Epithelial cell of prostate (primary cell): Measurements from ENCODE around the gene CPS1.

Source experiments
- DNase-seq: peaks from one replicate; pipeline ENCODE4 v3.0.0-alpha.2; 2011; ENCODE audit warnings: low read depth, low spot score
- H3K27ac ChIP-seq: fragments of 450-650 bp; 2 replicates; pipeline ENCODE4 v1.5.1; 2017; ENCODE audit warnings: mild to moderate bottlenecking

Gene CPS1

DNA sequence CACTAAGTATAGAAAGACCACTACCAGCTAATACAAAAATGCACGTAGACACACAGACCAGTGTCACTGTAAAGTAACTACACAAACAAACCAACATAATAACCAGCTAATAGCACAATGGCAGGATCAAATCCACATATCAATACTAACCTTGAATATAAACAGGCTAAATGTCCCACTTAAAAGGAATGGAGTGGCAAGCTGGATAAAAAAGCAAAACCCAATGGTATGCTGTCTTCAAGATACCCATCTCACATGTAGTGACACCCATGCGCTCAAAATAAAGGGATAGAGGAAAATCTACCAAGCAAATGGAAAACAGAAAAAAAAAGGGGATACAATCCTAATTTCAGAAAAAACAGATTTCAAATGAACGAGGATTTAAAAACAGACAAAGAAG lies 41.8 kb downstream of the CPS1 start:
- H3K27ac ChIP-seq: no peak overlapping the region
- DNase-seq: no peak

DNA sequence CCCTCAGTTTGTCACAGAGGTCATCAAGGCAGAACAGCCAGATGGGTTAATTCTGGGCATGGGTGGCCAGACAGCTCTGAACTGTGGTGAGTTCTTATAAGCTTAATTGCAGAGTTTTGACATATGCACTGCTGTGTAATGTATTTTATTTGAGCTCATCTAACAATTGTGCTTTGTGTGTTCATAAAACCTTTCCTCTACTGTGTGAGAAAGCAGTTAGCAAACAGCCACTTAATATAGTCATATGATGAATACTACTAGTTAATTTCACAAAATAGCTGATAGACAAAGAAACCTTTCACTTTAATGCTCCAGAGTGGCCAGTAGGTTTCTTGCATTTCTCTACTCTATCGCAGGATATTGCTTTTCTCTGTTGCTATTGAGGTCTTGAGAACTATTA lies 43.1 kb downstream of the CPS1 start:
- no peak for DNase-seq
- no peak overlapping the region for H3K27ac ChIP-seq

DNA sequence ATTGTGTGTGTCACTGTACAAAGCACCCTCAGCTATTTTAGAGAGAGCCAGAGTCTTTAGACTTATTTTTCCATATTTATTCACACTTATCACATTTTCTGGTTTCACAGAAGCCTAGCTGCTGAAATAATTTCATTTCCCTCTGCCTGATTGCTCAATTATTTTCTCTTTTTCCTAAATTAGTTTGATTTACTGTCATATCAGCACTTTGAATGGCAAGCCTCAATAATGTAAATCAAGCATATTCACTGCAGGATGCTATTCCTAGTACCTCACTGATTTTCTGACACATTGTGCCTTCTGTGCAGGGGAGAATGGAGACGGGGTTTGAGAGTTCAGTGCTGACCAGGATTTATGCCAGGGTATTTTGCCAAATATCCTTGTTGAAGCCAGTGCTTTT lies 48.3 kb downstream of the CPS1 start:
- no peak for DNase-seq
- no peak overlapping the region for H3K27ac ChIP-seq

DNA sequence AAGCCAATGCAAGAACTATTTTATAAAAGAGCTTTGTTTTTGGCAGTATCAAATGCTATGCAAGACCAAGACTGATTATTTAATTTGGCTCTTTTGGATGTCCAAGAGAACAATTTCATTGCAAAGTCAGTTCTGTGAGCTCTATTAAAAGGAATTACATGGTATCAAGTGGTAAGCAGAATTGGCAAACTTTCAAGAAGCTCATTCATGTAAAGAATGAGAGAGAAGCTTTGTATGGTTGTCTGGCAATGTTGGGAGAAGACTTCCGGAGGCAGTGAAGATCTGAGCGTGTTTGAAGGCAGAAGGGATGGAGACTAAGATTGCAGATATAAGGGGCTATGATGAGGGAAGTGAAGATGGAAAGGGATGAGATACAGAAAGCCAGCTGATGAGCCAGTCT lies 49.6 kb downstream of the CPS1 start:
- H3K27ac ChIP-seq: no peak overlapping the region
- no peak for DNase-seq

DNA sequence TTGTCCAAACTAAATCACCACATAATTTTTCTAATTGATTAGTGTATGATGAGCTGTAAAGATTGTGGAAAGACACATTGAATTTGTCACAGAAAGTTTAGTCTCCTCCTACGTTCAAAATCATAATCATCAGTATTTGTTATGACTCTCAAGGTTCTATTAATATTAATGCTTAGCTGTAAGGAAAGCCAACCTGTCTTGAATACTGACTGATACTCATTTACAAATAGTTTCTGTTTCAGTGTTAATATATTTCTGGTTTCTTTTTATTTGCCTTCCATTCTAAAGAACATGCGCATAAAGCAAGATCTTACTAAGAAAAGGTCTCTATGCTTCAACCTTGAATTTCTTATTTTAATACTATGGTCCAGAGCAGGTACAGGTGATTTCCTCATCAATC lies 55.1 kb downstream of the CPS1 start:
- DNase-seq: no peak

DNA sequence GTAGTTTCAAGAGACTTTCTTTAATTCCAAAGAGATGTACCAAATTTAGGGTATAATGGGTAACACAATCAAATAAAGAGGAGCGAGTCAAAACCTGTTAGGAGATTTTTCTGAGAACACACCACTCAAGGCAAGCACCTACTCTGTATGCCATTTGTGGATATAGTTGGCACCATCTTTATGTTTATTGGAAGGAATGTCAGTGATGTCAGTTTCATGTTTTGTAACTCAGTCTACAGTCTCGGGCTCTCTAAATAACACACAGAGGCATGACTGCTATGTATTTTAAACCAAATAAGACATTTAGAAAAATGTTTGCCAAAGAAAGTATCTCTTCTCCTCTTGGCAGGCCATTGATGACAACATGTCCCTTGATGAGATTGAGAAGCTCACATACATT lies 59.7 kb downstream of the CPS1 start:
- DNase-seq: no peak

More for the DNA sequence above, 55.1 kb downstream of the CPS1 start:
- H3K27ac ChIP-seq: no peak overlapping the region

DNA sequence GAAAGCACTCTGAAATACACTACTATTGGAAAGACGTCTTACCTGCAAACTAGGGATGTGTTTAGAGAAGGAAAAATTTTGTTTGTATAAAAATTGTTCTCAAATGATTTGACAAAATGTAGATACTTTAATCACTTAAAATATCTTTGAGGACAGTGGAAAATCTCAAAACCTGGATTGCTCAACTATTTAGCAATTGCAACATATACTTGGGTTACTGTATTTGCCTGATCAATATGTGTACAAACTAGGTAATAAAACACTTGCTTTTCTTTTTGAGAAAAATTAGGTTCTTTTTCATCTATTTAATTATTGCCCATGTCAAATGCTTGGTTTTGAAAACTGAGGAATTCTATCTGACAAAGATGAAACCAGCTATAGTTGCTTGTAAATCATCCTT lies 60.9 kb downstream of the CPS1 start:
- DNase-seq: no peak
- H3K27ac ChIP-seq: no peak overlapping the region

More for the DNA sequence above, 59.7 kb downstream of the CPS1 start:
- no peak overlapping the region for H3K27ac ChIP-seq

DNA sequence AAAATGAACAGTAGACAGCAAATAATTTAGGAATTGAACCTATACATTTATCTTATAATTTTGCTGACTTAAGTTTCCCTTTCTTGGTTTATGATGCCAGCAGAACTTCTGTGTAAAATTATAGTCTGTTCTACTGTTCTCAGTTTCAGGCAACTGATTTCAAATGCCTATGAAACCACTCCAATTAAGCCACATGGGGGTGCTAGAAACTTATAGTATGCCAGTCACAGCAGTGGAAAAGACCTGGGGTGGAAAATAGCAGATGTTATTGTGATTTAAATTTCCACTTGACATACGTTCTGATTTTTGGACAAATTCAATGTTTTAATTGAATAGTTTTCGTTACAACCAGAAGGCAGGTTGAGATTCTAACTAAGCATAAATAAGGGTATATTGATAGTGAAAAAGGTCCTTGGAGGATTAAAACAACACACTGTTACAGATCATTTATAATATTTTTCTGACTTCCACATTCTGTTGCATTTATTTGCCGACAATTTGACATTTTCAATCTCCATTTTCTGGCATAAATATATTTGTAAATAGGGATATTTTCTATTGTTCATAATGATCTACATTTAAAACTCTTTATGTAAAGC lies 61.4 kb downstream of the CPS1 start:
- no peak for DNase-seq
- no peak overlapping the region for H3K27ac ChIP-seq

DNA sequence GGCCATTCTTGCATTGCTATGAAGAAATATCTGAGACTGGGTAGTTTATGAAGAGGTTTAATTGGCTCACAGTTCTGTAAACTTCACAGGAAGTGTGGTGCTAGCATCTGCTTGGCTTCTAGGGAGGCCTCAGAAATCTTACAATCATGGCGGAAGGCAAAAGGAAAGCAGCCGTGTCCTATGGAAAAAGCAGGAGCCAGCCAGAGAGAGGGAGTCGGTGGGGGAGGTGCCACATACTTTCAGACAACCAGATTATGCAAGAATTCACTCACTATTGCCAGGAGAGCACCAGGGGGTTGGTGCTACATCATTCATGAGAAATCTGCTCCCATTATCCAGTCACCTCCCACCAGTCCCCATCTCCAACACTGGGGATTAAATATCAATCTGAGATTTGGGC lies 64.1 kb downstream of the CPS1 start:
- DNase-seq: no peak
- H3K27ac ChIP-seq: no peak overlapping the region

DNA sequence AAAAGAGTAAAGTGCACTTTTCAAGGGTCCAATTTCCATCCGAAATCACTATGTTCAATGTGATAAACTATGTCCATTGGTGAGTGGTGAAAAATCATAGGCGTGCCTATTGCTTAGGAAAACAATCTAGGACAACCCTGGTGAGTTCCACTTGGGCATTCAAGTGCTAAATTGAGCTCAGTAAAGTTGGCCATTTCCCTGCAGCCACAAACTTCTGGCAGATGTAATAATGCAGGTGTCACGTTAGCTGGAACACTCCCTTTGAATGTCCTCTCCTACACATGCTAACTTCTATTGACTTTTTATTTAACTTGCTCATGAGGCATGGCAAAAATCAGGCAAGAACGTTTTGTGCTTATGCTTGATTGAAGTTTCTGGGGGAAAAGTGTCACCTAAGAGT lies 67.1 kb downstream of the CPS1 start:
- no peak overlapping the region for H3K27ac ChIP-seq
- no peak for DNase-seq

DNA sequence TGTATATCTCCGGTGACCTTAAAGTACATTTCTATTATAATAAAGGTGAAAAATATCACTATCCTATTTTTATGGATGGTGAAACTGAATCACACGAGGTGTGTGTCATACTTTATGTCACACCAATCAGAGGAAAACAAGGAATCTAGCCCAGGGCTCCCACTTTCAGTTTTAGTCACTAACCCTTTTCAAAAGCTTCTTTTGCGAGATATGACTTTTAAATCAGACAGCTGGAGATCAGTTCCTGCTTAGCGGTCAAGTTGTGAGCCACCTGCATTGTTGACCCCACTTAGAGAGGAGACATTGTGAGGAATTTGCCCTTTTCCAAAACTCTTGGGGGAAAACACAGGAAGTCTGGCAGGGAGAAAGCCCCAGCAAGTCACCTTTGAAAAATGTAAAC lies 70.5 kb downstream of the CPS1 start:
- H3K27ac ChIP-seq: no peak overlapping the region
- no peak for DNase-seq

DNA sequence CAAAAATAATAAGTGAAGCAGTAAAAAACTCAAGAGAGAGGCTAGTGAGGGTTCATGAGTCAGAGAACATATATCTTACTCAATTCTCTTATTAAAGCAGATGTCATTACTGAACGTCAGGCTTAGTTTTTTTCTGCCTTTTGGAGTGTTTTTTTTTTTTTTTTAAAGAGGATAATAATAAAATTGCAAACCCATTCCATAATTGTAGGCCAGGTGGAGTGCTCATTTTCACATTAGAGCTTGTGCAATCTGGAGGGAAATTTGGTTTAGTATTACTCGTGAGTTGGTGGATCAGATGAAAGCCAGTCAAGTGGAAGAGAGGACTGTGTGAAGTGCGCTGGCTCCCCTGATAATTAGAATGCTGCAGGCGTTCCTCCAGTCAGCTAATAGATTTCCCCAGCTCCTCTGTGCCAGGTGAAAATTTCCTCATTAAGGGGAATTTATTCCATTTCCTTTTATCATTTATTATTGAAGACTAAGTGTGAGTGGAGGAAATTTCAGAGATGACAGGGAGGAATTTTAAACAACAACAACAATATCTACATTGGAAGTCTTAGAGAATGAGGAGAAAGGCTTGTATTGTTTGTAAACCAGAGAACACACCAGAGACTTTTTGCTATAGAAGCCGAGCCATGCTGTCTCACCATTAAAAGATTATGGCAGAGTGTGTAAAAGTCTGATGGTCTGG lies 74.6 kb downstream of the CPS1 start:
- DNase-seq: no peak
- H3K27ac ChIP-seq: no peak overlapping the region

DNA sequence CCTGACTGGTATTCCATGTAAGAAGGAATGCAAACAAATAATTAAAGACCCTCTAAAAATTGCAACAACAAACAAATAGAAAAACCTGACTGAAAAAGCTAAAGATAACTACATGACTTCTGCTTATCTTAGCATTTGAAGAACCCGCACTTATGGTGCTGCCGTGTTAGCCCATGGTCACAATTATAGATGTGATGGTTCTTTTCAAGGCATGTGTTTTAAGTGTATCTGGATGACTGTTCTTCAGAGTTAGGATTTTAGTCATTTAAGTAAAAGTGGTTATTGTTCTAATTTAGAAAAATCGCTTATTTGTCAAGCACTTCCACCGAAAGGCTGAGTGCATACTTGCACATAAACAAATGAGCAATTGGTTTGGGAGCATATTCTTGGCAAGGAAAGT lies 77.3 kb downstream of the CPS1 start:
- no peak overlapping the region for H3K27ac ChIP-seq
- DNase-seq: no peak

DNA sequence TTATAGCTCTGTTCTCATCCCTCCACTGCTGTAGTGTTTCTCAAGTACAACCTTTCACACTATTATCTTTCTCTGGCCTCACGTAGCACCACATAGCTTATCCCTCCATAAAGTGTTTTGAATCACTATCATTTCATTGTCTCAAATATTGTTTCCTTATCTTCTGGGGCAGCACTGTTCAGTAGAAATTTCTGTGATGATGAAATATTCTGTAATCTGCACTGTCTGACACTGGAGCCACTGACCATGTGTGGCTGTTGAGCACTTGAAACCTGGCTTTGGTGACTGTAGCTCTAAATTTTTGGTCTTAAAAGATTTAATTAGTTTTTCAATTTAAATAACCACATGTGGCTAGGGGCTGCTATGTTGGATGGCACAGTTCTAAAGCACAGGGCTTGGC lies 78.9 kb downstream of the CPS1 start:
- no peak overlapping the region for H3K27ac ChIP-seq
- DNase-seq: no peak

DNA sequence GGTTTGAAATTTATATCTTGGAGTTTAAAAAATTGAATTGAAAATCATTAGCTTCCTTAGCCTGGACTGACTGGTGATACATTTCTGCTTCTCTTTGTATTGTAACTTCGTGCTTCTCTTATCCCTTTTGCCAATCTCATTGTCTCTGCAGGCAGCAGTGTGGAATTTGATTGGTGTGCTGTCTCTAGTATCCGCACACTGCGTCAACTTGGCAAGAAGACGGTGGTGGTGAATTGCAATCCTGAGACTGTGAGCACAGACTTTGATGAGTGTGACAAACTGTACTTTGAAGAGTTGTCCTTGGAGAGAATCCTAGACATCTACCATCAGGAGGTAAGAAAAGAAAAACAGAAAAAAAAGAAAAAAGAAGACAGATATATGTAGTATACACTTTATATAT lies 85.9 kb downstream of the CPS1 start:
- no peak overlapping the region for H3K27ac ChIP-seq
- no peak for DNase-seq

DNA sequence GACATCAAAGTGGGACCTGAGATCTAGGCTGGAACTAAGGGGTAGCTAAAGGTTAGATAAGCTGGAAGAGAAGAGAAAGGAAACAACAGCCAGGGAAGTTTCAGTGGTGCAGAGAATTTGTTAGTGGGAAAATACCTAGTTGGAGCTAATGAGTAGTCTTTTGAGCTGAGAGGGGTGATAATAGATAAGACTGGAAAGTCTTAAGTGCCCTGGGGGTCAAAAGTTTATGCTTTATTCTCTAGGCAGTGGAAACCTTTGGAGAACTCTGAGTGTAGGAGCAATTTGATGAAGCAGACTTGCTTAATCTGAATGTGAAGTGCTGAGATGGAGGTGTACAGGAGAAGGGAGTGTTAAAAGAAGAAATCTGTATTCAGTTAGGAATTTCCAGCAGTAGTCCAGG lies 90.8 kb downstream of the CPS1 start:
- H3K27ac ChIP-seq: no peak overlapping the region
- DNase-seq: no peak

DNA sequence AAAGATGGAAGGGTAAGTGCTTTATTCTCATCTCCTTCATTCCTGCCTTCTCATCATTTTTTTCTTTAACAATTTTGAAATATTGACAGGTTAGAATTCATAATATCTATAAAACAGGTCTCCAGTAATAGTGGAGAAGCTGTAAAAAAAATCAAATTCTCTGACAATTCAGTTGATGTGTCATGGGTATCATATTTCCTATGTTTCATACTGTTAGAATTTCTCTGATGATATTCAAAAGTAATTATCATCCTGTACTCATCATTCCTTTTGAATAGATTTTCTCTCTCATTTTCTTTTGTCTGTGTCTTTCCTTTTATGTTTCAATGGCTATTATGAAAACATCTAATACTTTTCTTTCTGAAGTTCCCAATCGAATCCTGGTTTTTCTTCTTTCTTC lies 97.7 kb downstream of the CPS1 start:
- no peak for DNase-seq
- H3K27ac ChIP-seq: no peak overlapping the region

DNA sequence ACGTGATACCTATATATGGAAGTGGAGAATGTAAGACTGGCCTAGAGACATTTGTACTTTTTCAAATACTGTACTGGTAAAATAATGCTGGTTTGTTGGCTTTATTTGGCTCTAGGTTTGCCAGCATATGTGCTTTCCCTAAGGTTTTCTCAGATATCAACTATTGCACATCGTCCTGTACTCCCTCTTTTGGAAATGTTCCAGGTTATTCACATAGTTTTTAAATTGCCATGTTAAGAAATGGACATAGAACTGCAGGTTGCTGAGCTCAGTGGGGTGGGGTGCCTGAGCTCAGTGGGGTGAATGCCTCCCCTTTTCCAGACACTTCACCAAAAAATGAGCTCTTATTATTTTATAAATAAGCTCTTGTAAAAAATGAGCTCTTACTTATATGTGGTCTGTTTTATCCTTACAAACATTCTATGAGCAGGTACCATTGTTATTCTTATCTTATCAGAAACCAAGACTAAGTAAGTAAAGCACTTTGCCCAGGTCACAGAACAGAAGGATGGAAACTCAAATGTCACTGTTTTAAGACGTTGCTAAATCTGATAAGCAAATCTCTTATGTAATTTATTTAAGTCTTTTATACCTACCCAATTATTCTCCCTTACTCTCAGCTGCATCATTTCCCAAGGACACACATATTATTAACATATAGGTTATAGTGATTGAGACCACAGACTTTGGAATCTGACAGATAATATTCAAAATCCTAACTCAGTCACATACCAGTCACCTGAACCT lies 99.0 kb downstream of the CPS1 start:
- no peak for DNase-seq
- H3K27ac ChIP-seq: no peak overlapping the region

DNA sequence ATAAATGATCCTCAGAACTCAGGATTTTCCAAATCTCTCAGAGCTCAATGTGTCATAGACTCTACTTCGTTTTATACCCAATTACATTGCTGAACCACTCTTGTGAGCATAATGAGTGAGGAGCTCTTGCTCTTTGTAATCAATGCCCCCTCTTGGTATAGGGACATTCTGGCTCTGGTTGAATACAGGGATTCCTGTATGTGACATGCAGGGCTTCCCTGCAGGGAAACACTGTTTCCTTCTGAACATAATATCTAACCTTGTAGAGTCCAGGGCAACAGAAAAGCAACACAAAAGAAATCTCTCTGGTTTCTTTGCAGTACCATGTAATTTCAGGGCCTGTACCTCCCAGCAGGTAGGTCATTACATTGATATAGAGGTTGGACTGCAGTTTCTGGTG lies 101.5 kb downstream of the CPS1 start:
- no peak overlapping the region for H3K27ac ChIP-seq
- DNase-seq: no peak

DNA sequence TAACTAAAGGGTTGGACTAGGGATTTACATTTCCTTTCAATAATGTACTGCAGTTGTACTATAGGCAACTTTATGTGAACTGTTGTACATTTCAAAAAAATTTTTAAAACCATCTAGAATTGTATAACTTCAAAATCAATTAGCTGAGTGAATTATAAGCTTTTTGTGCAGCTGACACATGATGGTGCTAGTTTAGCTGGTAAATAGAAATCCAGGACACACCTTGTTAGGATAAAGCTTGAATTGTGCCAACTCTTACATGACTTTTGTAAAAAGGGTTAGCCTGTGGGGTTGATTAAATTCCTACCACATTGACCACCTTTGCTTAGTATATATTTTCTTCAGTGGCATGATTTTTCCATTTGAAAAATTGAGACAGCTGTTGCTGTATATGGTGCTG lies 104.4 kb downstream of the CPS1 start:
- H3K27ac ChIP-seq: no peak overlapping the region

DNA sequence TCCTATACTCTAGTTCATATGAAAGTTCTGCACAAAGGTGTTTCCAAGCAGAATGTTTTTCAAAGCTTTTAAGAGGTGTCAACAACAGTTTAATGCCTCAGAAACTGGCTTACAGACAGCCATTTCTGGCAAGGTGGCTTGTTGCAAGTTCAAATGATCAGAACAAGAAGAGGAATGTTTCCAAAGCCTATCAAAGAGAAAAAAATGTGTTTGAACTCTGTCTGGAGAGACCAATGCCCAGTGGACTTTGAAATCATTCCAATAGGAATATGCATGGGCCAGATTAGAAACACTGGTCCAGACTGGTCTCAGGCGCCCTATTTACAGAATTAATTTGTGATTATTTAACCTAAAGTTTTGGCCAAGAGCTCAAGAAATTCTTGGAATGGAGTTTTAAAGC lies 106.2 kb downstream of the CPS1 start:
- no peak for DNase-seq

More for the DNA sequence above, 104.4 kb downstream of the CPS1 start:
- no peak for DNase-seq

DNA sequence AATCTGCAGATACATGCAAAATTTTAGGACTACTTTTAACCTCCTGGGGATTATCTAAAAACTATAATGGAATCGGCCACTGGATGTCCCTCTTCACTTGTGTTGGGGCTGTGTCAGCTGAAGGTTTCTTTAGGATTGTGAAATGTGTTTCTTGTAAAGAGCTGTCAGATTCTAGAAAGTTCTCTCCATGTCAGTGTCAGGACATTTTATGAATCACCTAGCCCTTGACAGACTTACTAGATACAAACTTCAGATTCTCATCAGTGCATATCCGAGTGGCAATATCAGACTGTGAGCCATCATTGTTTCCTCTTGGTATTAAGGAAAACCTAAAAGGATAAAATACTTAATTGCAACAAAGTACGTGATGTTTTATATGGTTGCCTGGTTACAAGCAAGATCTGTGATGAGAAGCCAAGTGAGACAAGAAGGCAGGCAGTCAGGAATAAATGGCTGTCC lies 107.3 kb downstream of the CPS1 start:
- H3K27ac ChIP-seq: no peak overlapping the region
- no peak for DNase-seq

More for the DNA sequence above, 106.2 kb downstream of the CPS1 start:
- H3K27ac ChIP-seq: no peak overlapping the region
